Lower lobe of right lung (tissue), 2 donors: ENCODE measurements around the gene KLK4. TPM values are rescaled to one million over a fixed set of nuclear protein-coding genes. Genes with fewer than 3 reads are reported as not detected.

ENCODE experiments used
- ATAC-seq, 2 donors: fragments of 200-7000 bp; cut with Tn5 transposase; one replicate each; pipeline ENCODE4 v1.9.1; 2020 to 2022; ENCODE audit warnings: mild to moderate bottlenecking in 2 of 2, moderate library complexity in 2 of 2
- DNase-seq: peaks from one replicate; pipeline ENCODE4 v3.0.0-alpha.2; 2020
- H3K27ac ChIP-seq: fragments of 200-600 bp; one replicate; pipeline ENCODE4 v1.8.0; 2022
- H3K27me3 ChIP-seq: fragments of 200-600 bp; one replicate; pipeline ENCODE4 v1.8.0; 2022; ENCODE audit warnings: low read depth
- H3K36me3 ChIP-seq: fragments of 200-600 bp; one replicate; pipeline ENCODE4 v1.8.0; 2022; ENCODE audit warnings: mild to moderate bottlenecking
- H3K4me1 ChIP-seq: fragments of 200-600 bp; one replicate; pipeline ENCODE4 v1.8.0; 2022
- H3K4me3 ChIP-seq: fragments of 200-600 bp; one replicate; pipeline ENCODE4 v1.8.0; 2022; ENCODE audit warnings: mild to moderate bottlenecking
- H3K9me3 ChIP-seq: fragments of 200-600 bp; one replicate; pipeline ENCODE4 v1.8.0; 2022
- intact Hi-C: fragments of 100-400 bp; cut with DNase I; formaldehyde crosslinking; loops from one replicate; pipeline ENCODE4 v1.11.0; 2022
- long read RNA-seq: library from polyadenylated mRNA; unstranded; transcript quantifications from one replicate; pipeline ENCODE4 v2.0.0, GENCODE V29; 2021
- total RNA-seq: library from RNA; stranded (reverse); fragmentation: NEBNext Ultra II Directional; extraction: Animal tissue kit (Norgen Biotek cat#: 25700); gene quantifications from one replicate; pipeline ENCODE4 v1.2.1, GENCODE V29; 2021
- TF ChIP-seq, protein P1 (sequence below): fragments of 200-600 bp; IDR thresholded peaks from one replicate; pipeline ENCODE4 v1.8.0; 2022; ENCODE audit warnings: antibody characterized with exemption, mild to moderate bottlenecking
- donor health status: DM: no; HTN: yes; CAD: no; lungs with severe emphysema.

The KLK4 gene, protein sequence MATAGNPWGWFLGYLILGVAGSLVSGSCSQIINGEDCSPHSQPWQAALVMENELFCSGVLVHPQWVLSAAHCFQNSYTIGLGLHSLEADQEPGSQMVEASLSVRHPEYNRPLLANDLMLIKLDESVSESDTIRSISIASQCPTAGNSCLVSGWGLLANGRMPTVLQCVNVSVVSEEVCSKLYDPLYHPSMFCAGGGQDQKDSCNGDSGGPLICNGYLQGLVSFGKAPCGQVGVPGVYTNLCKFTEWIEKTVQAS
- total RNA-seq: not detected
- long read RNA-seq: 0 reads

DNA sequence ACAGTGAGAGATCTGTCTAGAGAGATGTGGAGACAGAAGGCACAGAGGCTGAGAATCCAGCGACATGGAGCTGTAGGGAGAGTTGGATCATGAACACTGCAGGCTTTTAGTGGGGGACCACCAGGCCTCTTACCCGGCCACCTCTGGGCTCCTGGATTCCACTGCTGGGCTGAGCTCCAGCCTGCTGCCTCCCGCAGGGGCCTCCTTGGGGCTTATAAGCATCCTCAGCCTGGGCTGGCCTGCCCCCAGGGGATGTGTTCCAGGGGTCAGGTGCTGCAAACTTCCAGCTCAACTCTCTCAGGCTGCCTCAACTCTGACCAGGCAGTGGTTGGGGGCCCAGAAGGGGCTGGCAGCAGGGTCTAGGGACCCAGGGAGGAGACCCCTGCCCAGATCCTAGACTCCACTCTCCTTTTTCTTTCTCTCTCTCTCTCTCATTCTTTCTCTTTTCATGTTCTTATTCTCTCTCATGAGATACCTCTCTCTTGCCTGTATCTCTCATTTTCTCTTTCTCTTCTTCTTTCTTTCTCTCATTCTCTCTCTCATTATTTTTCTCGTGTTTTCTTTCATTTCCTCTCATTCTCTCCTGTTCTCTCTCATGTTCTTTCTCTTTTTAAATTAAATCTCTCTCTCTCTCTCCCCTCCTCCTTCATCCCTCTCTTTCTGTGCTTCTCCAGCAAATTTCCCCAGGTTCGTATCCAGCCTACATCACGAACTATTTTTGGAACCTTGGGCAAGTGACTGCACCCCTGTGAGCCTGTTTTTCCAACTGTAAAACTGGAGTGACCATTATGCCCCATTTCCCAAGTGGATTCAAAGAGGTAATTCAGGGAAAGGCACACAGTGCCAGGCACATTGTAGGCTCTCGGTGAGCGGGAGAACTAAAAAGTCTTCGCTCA, at the start of gene KLK4:
Gene KLK4, minus strand, starts transcription at position 190 of the 896 bp plus-strand sequence. CDS start 657 bp downstream, outside the sequence.
- Histone ChIP-seq H3K4me1 (no peaks in the 10 kb centered on the region), H3K4me3 (no peak within 1 kb of the TSS), H3K36me3 (no peaks in the 10 kb centered on the region), H3K27me3 (peaks cover 77% of the 10 kb centered on the region), H3K27ac (no peak within 1 kb of the TSS), H3K9me3 (no peaks in the 10 kb centered on the region)
- DNase-seq: no peak
- intact Hi-C loops: no loop called here
- ATAC-seq: no peak
- TF ChIP-seq, protein P1, sequence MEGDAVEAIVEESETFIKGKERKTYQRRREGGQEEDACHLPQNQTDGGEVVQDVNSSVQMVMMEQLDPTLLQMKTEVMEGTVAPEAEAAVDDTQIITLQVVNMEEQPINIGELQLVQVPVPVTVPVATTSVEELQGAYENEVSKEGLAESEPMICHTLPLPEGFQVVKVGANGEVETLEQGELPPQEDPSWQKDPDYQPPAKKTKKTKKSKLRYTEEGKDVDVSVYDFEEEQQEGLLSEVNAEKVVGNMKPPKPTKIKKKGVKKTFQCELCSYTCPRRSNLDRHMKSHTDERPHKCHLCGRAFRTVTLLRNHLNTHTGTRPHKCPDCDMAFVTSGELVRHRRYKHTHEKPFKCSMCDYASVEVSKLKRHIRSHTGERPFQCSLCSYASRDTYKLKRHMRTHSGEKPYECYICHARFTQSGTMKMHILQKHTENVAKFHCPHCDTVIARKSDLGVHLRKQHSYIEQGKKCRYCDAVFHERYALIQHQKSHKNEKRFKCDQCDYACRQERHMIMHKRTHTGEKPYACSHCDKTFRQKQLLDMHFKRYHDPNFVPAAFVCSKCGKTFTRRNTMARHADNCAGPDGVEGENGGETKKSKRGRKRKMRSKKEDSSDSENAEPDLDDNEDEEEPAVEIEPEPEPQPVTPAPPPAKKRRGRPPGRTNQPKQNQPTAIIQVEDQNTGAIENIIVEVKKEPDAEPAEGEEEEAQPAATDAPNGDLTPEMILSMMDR: no peak

DNA sequence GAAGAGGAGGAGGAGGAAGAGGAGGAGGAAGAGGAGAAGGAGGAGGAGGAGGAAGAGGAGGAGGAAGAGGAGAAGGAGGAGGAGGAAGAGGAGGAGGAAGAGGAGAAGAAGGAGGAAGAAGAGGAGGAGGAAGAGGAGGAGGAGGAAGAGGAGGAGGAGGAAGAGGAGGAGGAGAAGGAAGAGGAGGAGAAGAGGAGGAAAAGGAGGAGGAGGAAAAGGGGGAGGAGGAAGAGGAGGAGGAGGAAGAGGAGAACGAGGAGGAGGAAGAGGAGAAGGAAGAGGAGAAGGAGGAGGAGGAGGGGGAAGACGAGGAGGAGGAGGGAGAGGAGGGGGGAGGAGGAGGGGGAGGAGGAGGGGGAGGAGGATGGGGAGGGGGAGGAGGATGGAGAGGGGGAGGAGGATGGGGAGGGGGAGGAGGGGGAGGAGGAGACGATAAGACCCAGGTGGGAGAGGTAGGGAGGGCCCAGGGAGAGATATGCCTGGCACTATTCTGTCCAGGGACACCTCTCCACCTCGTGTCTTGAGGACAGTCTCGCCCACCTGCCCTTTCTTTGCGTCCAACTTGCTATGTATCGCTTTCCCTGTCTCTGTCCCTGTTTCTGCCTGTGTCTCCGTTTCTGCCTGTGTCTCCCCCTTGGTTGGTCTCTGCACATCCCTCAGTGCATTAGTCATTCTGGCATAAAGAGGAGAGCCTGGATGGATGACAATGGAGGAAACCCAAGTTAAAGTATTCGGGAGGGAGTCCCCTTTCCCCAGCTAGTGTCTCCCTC, 48.7 kb upstream of the KLK4 start:
- Histone ChIP-seq H3K9me3 (no peaks in the 10 kb centered on the region), H3K4me1 (no peaks in the 10 kb centered on the region), H3K27ac (no peak overlapping the region), H3K36me3 (no peaks in the 10 kb centered on the region), H3K4me3 (no peak overlapping the region), H3K27me3 (peaks cover 12% of the 10 kb centered on the region)
- DNase-seq (no peak), ATAC-seq (no peak)
- intact Hi-C loops: no loop called here
- TF ChIP-seq, protein P1: no peak

DNA sequence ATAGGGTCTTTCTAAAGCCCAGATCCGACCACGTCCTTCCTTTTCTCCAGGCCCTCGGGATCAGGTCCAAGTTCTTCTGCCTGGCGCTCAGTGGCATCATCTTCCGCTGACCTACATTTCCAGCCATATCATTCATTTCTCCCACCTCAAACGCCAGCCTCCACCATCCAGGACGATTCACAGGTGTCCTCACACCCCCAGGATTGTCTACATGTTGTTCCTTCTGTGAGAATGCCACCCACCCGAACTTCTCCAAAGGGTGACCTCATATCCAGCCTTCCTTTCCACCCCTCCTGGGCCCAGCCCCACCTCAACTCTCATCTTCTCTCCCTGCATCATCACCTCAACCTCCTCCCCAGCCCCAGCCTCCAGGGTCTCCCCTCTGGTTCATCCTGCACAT, 46.4 kb upstream of the KLK4 start:
- DNase-seq: no peak
- intact Hi-C loops: no loop called here
- Histone ChIP-seq H3K36me3 (no peaks in the 10 kb centered on the region), H3K4me1 (no peaks in the 10 kb centered on the region), H3K27ac (no peak overlapping the region), H3K9me3 (no peaks in the 10 kb centered on the region), H3K4me3 (no peak overlapping the region), H3K27me3 (peaks cover 5% of the 10 kb centered on the region)
- TF ChIP-seq, protein P1: no peak
- no peak for ATAC-seq

DNA sequence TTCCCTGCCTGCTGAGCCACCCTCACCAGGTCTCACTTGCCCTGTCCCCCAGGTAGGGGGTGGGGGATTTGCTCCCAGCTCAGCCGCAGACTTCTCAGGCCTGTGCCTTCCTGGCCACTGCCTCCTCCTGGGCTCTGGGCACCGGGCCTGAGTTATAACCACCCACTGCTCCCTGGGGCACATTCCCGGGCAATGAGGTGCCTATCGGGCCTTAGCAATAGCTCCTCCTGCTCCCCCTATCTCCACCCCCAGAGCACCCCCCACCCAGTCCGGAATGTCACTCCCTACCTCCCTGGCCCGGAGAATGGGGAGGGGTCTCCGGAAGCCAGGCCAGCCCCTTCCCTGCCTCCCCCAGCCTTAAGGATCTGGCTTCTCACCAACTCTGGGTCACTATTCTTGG, 41.7 kb upstream of the KLK4 start, which contains the start of gene KLK5:
Gene KLK5, minus strand, starts transcription at position 129 of the 400 bp plus-strand sequence. CDS start 381 bp downstream, outside the sequence.
- no peak for ATAC-seq
- Histone ChIP-seq H3K36me3 (no peaks in the 10 kb centered on the region), H3K9me3 (no peaks in the 10 kb centered on the region), H3K4me3 (no peak within 1 kb of the TSS), H3K27ac (no peak within 1 kb of the TSS), H3K27me3 (no peaks in the 10 kb centered on the region), H3K4me1 (no peaks in the 10 kb centered on the region)
- no peak for DNase-seq
- intact Hi-C loops: no loop called here
- TF ChIP-seq, protein P1: no peak

DNA sequence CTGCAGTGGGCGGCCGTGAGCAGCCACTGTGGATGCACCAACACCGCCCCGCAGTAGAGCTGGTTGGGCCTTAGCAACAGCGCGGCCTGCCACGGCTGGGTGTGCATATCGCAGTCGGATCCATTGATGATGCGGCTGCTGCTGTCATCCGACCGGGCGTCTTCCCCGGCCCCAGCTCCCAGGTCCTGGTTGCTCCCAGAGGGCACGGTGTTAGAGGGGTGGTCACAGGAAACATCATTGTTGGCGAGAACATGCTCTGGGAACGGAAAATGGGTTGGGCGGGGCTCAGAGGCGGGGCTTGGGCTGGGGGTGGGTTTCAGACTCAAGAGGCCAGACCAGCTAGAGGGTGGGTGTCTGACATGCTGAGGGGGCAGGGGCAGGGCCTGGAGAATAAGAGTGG, 38.7 kb upstream of the KLK4 start:
- no peaks in the 10 kb centered on the region for H3K27me3 ChIP-seq
- intact Hi-C loops: no loop called here
- ATAC-seq (no peak), DNase-seq (no peak)
- TF ChIP-seq, protein P1: no peak
- no peaks in the 10 kb centered on the region for H3K9me3 ChIP-seq
- no peak overlapping the region for H3K27ac ChIP-seq
- no peaks in the 10 kb centered on the region for H3K4me1 ChIP-seq
- H3K4me3 ChIP-seq: no peak overlapping the region
- no peaks in the 10 kb centered on the region for H3K36me3 ChIP-seq
